NCI-H82 treated with DMSO at 0.1 percent for 48 hours (cell line): Measurements from ENCODE around the gene ASS1.
A peak's percentile ranks its signal among the peaks of the same experiment; 100 is the strongest.

ENCODE experiments used
- DNase-seq: peaks from one replicate; lab custom pipeline; 2025; ENCODE audit not compliant: unreplicated experiment; lab: John Stamatoyannopoulos, UW

Gene ASS1

GRCh38 chr9:130452835-130453234, 8.1 kb downstream of the ASS1 start:
- no peak for DNase-seq

DNA sequence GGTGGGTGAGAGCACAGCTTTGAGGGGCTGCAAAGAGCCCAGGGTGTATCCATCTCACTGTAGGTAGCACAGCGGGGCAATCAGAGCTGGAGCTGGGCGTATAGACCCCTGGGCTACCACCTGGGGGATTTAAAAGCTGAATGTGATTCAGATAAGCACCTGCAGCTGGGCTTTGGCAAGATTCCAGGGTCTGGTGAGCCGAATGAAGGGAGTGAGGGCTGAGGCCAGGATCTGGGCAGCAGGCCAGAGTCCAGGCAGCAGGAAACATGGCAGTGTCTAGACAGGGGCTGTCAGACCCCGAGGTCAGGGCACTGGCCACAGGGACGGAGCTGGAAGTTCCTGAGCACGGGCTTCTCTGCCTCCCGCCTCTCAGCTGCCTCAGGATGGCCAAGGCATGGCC, 8.7 kb downstream of the ASS1 start:
- DNase-seq: no peak

DNA sequence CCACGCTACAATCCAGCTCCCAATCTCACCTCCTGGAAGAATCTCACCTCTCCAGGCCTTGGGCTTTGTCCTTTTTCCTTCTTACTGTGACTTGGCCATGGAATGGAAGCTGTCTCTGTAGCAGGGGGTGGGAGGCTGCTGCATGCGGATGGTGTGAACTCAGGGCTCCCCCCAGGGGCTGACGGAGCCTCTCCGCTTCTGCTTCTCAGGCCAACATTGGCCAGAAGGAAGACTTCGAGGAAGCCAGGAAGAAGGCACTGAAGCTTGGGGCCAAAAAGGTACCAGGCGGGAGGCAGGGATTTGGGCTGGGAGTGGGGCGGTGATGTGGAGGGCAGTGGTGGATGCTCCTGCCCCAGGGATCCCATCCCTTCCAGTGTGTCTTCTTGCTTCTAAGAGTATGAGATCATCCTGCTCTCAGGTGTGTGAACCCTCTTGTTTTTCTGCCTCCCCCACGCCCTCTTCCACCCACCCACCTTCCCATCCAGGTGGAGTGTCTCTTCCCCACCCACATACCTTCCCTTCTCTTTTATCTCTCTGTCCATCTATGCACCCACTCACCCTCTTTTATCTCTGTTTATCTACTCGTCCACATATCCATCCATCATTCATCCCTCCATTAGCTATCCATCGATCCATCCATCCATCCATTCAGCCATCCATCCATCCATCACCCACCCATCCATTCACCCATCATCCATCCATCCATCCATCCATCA, 9.5 kb downstream of the ASS1 start:
- DNase-seq: no peak

DNA sequence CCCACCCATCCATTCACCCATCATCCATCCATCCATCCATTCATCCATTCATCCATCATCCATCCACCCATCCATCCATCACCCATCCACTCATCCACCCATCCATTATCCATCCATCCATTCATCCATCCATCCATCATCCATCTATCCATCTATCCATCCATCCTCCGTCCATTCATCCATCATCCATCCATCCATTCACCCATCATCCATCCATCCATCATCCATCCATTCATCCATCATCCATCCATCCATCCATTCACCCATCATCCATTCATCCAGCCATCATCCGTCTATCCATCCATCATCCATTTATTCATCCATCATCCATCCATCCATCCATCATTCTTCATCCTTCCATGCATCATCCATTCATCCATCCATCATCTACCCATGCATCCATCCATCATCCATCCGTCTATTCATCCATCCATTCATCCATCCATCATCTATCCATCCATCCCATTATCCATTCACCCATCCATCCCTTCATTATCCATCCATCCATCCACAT, 10.1 kb downstream of the ASS1 start:
- DNase-seq: no peak

DNA sequence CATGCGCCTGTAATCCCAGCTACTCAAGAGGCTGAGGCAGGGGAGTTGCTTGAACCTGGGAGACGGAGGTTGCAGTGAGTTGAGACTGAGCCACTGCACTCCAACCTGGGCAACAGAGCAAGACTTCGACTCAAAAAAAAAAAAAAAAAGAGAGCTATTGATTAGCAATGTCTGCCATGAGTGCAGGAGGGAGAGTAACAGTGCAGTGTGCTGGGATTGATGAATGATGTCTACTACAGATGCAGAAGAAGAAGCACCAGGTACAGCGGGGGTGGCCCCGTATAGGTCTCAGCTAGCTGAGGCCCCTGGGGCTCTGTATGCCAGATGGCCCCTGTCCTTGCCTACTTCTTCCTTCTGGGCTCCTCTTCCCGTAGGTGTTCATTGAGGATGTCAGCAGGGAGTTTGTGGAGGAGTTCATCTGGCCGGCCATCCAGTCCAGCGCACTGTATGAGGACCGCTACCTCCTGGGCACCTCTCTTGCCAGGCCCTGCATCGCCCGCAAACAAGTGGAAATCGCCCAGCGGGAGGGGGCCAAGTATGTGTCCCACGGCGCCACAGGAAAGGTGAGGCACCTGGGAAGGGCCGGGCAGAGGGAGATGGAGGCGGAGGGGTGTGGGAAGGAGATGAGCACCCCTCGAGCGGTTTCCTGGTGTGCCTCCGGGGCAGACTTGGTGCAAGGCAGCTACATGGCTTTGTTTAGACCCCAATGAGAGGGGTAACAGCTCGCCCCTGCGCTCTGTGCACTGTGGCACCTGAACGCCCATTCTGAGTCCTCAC, 13.5 kb downstream of the ASS1 start:
- DNase-seq: no peak

DNA sequence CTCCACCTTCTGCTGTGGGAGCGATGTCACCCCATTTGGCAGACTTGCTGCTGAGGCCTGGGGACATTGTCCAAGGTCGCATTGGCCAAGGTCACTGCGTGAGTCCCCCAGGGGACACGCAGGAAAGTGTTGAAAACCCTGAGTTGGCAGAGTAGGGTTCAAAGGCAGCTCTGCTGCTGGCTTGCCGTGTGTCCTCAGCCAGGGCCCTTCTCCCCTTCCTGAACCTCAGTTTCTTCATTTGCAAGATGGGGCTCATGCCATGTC, 14.0 kb downstream of the ASS1 start:
- no peak for DNase-seq

GRCh38 chr9:130459151-130459550, 14.4 kb downstream of the ASS1 start:
- DNase-seq: no peak

GRCh38 chr9:130459941-130460669, 15.3 kb downstream of the ASS1 start:
- no peak for DNase-seq

DNA sequence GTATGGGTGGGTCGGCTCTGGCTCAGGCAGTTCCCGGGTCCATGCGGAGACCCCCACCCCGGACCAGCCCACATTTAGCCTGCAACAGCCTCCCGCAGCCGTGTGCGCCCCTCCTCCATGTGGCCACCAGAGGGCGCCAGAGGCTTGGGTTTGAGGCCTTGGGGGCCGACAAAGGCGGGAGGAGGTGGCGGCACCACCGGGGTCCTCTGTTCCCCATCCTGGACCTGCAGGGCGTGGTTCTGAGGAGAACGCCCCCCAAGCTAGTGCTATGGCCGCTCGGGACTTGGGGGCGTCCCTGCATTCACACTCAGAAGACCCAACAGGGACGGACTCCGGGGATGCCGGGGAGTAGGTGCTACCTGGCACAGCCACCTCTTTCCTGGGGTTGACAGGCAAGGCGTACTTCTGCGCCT, 16.5 kb downstream of the ASS1 start:
- DNase-seq: no peak

DNA sequence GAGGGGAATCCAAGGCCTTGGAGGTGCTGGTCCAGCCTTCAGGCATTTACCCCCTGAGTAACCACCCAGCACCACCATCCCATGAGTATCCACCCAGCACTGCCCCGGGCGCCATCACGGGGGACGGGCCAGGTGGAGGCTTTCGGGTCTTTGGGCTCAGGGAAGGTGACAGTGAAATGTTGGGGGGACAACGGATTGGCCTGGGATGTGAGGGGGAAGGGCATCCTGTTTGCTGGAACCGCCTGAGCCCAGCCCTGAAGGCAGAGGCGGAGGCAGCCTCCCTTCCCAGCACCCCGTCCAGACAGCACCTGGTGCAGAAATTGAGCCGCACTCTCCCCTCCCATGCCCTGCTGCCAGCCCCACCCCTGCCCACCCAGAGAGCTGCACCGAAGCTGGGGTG, 17.0 kb downstream of the ASS1 start:
- DNase-seq: no peak

DNA sequence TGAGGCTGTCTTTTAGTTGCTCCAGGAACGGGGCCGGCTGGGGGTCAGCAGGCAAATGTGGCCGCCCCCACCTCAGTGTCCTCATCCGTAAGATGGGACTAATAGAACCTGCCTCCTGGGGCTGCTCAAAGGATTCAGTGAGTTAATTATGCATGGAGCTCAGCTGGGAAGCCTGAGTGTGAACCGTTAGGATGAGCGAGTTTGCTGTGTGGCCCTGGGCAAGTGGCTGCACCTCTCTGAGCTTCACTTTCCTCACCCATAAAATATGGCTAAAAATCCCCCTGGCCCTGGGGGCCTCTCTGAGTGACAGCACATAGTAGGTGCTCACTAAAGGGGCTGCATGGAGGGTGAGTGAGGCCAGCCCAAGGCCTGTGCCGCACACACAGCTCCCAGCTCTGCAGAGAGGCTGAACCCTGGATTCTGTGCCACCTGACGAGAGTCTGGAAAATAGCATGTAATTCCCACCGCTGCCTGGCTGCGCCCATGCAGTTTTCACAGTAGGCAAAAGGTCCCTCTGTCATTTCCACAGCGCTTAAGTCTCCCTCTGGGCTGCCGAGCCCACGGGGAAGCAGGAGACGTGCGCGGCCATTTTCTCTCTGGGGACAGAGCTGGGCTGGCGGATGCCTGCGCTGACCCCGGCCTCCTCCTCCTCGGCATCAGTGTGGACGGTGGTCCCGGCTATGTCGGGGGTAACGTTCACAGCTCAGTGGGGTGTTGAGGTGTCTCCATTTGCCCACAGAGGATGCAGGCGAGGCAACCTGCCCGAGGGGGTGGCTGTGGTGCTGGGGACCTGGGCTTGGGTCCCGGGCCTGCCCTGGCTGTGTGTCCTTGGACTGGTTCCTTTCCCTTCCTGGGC, 18.2 kb downstream of the ASS1 start:
- no peak for DNase-seq

DNA sequence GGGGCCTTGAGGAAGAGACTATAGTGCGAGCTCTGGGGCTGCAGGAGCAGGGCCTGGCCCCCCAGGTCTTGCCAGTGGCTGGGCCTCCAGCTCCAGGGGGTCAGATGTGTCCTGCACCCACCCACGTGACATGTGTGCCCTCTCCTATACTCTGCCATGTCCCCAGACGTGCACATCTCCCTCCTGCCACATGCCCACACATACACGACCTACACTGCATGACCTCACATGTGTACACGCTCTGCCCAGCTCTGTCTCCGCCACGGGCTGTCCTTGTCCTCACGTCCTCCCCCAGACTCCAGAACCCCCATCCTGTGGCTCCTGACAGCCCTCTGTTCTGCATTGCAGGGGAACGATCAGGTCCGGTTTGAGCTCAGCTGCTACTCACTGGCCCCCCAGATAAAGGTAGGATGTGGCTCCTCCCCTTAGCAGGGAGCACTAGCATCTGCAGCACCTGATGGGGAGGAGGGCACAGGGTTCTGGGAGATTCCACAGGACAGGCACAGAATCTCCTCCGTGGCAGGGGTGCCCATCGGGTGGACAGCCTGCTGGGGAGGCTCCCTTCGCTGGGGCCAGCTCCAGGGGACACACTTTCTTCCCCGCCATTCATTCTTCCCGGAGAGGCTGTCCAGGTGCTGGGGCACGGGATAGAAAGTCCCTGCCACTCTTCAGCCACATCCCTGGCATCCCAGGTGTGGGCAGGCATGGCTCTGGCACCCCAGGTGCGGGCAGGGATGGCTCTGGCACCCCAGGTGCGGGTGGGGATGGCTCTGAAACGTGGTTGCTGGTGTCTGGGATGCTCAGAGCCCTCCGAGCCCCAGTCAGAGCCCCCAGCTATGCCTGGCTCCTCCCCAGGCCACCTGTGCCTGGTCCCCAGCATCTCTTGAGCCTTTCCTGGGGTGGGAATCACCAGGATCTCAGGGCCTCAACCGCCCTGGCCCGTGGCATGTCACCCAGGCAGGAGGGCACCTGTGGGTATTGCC, 19.3 kb downstream of the ASS1 start:
- DNase-seq: no peak

DNA sequence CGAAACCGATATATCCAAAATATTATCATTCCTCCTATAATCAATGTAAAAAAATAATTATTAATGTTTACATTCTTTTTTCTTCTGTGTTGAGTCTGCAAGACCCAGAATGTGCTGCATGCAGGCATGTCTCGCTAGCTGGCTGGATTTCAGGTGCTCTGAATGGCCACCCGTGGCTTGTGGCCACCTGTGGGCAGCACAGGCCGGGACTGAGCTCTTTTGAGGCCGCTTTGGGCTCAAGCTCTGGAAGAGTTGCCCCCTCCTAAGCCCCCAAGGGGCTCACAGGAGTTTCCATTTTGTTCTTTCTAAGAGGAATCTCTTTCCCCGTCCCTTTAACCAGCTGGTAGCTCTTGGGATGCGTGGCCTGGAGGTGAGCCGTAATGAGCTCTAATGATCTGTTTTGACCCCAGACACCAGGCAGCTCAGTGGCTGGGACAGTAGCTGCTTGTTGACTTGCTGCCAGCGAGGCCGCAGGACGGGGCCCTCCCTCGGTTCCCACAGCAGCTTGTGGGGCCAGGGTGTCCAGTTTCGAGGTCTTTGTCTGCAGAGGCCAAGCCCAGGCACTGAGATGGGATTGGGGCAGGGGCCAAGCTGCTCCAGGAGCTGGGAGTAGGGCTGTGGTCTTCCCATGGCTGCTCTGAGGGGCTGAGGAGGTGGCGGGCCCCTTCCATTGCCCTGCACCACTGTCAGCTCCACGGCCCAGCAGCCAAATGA, 20.8 kb downstream of the ASS1 start:
- no peak for DNase-seq

GRCh38 chr9:130466537-130467217, 21.9 kb downstream of the ASS1 start:
- peak; percentile 53 for DNase-seq

DNA sequence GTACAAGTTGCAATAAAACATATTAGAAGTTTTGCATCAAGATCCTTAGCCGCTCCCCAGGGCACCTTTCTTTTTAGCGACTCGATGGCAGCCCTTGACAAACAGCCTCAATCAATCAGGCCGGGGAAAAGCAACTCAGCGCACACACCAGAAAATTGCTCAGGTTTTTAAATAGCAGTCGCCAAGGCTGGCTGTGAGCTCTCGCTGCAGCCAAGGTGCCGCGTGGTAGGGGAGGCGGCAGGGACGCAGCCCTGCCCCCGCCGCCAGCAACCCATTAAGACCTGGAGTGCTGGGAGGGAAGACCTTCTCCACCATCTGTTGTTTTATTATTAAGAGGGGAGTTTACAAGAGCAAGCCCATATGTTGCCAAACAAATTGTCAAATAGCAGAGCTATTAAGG, 22.6 kb downstream of the ASS1 start:
- DNase-seq: peak; percentile 96

DNA sequence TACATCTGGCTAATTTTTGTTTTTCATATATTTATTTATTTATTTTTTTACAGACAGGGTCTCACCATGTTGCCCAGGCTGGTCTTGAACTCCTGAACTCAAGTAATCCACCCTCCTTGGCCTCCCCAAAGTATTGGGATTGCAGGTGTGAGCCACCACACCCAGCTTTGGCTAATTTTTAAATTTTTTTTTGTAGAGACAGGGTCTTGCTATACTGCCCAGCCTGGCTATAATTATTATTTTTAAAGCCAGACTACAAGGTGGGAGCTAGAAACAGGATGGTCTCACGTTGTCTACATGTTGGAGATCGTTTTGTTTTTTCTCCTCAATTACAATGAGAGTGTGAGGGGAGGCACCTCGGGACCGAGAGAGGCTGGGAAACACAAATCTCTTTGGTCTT, 23.8 kb downstream of the ASS1 start:
- no peak for DNase-seq

DNA sequence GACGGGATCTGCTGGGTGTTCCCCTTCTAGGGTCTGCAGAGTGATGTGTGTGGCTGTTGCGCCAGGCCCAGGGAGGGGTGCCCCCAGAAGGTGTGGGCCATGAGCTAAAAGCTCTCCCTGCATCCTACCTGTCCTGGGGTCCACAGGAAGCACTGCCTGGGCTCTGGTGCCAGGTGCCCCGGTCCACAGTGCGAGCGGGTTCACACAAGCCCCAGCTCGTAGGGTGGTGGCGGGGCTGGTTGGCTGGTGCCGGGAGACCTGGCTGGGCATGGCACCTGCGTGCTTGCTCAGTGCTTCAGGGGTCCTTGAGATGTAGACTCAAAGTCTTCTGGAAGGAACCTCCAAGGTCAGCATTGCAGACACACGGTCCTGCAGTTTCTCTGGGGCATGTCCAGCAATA, 25.5 kb downstream of the ASS1 start:
- no peak for DNase-seq

DNA sequence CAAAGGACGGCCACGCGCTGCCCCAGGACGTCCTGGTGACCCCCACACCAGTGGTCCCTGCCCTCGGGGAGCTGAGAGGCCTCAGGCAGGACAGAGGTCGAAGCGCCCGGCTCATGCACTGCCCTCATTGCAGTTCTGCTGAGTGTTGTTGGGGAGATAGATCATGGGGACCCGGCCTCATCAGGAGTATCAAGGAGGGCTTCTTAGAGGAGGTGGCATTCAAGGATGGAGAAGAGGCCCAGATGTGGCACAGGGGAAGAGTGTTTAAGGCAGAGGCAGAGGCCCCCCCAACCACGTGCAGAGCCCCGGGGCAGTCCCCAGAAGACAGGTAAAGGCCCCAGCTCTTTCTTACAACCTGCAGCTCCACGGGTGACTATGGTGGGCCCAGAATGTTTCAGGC, 26.2 kb downstream of the ASS1 start:
- no peak for DNase-seq
